Endothelial cell (in vitro differentiated cells): ENCODE data around the gene GAB4. TPM values are rescaled to one million over a fixed set of nuclear protein-coding genes. Genes with fewer than 3 reads are reported as not detected.

ENCODE experiments used
- DNase-seq: peaks from one replicate; pipeline ENCODE4 v3.0.0; 2021; ENCODE audit warnings: low spot score
- H3K27ac Mint-ChIP-seq: one replicate; pipeline ENCODE4 v1.8.0; 2021; ENCODE audit warnings: mixed read lengths, inconsistent platforms; ENCODE audit not compliant: unreplicated experiment
- H3K27me3 Mint-ChIP-seq: one replicate; pipeline ENCODE4 v1.8.0; 2021; ENCODE audit warnings: mild to moderate bottlenecking, moderate library complexity, mixed read lengths, inconsistent platforms; ENCODE audit not compliant: unreplicated experiment
- H3K36me3 Mint-ChIP-seq: one replicate; pipeline ENCODE4 v1.8.0; 2021; ENCODE audit warnings: mild to moderate bottlenecking, low read depth, mixed read lengths, inconsistent platforms; ENCODE audit not compliant: unreplicated experiment
- H3K4me1 Mint-ChIP-seq: one replicate; pipeline ENCODE4 v1.8.0; 2021; ENCODE audit warnings: mild to moderate bottlenecking, mixed read lengths, inconsistent platforms; ENCODE audit not compliant: unreplicated experiment
- H3K4me3 Mint-ChIP-seq: one replicate; pipeline ENCODE4 v1.8.0; 2021; ENCODE audit warnings: mild to moderate bottlenecking, mixed read lengths, inconsistent platforms; ENCODE audit not compliant: unreplicated experiment
- H3K9me3 Mint-ChIP-seq: one replicate; pipeline ENCODE4 v1.8.0; 2021; ENCODE audit warnings: mixed read lengths, inconsistent platforms; ENCODE audit not compliant: unreplicated experiment
- total RNA-seq: library from RNA; stranded (reverse); fragmentation: NEBNext Ultra II Directional; extraction: Animal tissue kit (Norgen Biotek cat#: 25700); gene quantifications from one replicate; pipeline ENCODE4 v1.2.1, GENCODE V29; 2021; ENCODE audit not compliant: unreplicated experiment
- TF ChIP-seq, protein P1 (sequence below): fragments of 200-600 bp; sonication (generic); IDR thresholded peaks from one replicate; pipeline ENCODE4 v1.5.0; 2021; ENCODE audit warnings: antibody characterized with exemption; ENCODE audit not compliant: unreplicated experiment

GAB4 gene
- total RNA-seq, 1 donor from 2014 or later: 0.36 TPM

DNA sequence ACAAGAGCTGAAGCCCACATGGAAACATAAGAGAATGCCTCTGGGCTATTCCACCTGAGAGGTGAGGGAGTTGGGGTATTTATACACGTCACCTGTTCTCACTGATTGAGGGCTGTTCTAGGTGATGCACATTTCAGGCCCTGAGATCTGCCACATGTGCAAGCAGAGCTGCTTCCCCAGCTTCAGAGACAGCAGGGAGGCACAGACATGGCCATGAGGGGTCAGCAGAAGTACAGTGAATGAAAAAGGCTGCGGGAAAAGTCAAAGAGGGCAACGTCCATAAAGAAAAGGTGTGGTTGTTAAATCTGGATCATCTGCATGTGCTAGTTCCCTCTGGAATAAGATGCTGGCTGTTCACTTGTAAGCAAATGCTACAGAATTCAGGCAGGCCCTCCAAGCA lies 75.4 kb downstream of the GAB4 start:
- Mint-ChIP-seq H3K27me3 (peaks cover 2% of the 10 kb centered on the region), H3K27ac (no peak overlapping the region), H3K4me3 (no peak overlapping the region), H3K4me1 (peaks cover 16% of the 10 kb centered on the region), H3K36me3 (peaks cover 4% of the 10 kb centered on the region), H3K9me3 (peaks cover 19% of the 10 kb centered on the region)
- DNase-seq: no peak
- TF ChIP-seq, protein P1, sequence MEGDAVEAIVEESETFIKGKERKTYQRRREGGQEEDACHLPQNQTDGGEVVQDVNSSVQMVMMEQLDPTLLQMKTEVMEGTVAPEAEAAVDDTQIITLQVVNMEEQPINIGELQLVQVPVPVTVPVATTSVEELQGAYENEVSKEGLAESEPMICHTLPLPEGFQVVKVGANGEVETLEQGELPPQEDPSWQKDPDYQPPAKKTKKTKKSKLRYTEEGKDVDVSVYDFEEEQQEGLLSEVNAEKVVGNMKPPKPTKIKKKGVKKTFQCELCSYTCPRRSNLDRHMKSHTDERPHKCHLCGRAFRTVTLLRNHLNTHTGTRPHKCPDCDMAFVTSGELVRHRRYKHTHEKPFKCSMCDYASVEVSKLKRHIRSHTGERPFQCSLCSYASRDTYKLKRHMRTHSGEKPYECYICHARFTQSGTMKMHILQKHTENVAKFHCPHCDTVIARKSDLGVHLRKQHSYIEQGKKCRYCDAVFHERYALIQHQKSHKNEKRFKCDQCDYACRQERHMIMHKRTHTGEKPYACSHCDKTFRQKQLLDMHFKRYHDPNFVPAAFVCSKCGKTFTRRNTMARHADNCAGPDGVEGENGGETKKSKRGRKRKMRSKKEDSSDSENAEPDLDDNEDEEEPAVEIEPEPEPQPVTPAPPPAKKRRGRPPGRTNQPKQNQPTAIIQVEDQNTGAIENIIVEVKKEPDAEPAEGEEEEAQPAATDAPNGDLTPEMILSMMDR: no peak

DNA sequence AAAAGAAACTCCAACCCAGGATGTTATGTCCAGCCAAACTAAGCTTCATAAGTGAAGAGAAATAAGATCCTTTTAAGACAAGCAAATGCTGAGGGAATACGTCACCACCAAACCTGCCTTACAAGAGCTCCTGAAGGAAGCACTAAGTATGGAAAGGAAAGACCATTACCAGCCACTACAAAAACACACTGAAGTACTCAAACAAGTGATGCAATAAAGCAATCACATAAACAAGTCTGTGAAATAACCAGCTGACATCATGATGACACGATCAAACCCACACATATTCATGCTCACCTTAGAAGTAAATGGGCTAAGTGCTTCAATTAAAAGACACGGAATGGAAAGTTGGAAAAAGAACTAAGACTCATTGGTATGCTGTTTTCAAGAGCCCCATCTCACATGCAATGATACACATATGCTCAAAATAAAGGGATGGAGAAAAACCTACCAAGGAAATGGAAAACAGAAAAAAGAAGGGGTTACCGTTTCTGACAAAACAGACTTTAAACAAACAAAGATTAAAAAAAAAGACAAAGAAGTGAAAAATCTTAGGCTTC lies 82.5 kb downstream of the GAB4 start:
- Mint-ChIP-seq H3K36me3 (no peaks in the 10 kb centered on the region), H3K4me1 (peaks cover 44% of the 10 kb centered on the region), H3K9me3 (peaks cover 25% of the 10 kb centered on the region), H3K27me3 (peaks cover 2% of the 10 kb centered on the region), H3K4me3 (no peak overlapping the region), H3K27ac (no peak overlapping the region)
- no peak for DNase-seq
- TF ChIP-seq, protein P1: no peak

DNA sequence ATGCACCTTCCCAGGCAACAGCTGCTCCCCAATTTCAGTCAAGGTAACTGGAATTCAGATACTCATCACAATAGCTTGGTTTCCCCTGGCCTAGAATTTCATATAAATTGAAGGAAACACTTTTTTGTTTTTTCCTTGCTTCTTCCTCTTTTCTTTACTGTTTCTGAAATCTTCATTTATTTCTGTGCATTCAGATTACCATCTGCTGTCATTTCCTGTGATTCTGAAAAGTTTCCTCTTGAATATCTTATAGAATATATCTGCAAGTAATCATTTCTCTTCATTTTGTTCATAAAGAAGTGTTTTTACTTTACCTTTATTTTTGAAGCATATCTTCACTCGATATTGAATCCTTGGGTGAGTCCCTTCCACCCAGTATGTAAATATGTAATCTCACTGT lies 85.3 kb downstream of the GAB4 start:
- TF ChIP-seq, protein P1: no peak
- Mint-ChIP-seq H3K27me3 (peaks cover 3% of the 10 kb centered on the region), H3K4me3 (no peak overlapping the region), H3K4me1 (peaks cover 28% of the 10 kb centered on the region), H3K36me3 (no peaks in the 10 kb centered on the region), H3K9me3 (peaks cover 15% of the 10 kb centered on the region), H3K27ac (peak overlapping the region; percentile 12)
- no peak for DNase-seq

DNA sequence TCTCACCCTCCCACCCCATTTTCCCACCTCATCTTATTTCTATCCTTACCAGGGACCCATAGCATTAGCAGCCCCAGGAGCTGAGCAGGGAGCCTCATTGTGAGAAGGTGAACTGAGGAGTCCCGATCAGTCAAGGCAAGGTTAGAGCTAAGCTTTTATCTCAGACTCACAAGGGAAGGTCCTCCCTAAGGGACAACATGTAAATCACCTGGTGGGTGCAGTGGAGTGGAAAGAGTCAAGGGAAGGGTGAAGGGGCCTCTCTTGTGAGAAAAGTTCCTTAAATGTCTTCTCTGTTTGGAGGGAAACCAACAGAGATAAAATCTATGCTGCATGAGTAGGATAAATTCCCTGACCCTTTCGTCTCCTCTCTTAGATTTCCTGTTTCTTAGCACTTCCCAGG lies 85.9 kb downstream of the GAB4 start:
- TF ChIP-seq, protein P1: no peak
- H3K27me3 Mint-ChIP-seq: peaks cover 5% of the 10 kb centered on the region
- peak overlapping the region; percentile 10 for H3K4me3 Mint-ChIP-seq
- H3K9me3 Mint-ChIP-seq: peaks cover 14% of the 10 kb centered on the region
- H3K27ac Mint-ChIP-seq: peak overlapping the region; percentile 12
- no peaks in the 10 kb centered on the region for H3K36me3 Mint-ChIP-seq
- H3K4me1 Mint-ChIP-seq: peaks cover 32% of the 10 kb centered on the region
- no peak for DNase-seq

DNA sequence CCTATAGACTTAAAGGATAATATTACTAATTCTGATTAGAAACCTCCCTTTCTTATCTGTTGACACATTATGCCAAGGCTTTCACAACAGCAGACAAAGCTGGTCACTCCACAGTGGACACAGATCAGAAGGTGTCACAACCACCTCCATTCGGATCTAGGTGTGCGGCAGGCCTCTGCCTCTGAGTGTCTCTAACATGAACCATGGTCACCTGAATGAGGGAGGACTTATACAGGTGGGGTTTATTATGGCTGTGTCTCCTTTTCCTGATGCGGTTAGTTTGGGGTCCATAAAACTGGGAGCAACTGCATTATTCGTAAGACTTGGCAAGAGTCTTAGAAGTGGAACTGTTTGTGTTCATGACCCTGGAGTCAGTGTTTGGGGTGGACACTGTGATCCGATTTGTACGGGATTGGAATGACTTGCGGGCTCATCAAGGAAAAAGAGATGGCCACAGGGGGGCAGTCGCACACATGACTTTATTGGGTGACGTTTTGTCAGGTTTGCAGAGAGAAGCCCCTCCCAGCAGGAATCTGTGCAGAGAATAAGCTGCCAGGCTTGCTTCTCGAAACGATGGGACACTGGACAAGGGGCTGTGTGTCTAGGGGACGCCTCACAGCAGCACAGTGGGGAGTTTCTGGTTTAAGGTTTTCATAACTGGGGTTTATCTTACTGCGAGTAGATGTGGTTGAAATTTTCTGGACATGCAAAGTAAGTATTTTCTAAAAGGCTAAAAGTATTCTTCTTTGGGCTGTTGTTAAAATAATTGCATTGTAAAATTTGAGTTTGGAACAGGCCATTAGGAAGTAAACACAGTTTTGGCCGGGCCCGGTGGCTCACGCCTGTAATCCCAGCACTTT lies 90.6 kb downstream of the GAB4 start:
- H3K36me3 Mint-ChIP-seq: peaks cover 4% of the 10 kb centered on the region
- TF ChIP-seq, protein P1: peak; percentile 62
- peaks cover 4% of the 10 kb centered on the region for H3K9me3 Mint-ChIP-seq
- no peak overlapping the region for H3K4me3 Mint-ChIP-seq
- no peak overlapping the region for H3K27ac Mint-ChIP-seq
- peaks cover 3% of the 10 kb centered on the region for H3K27me3 Mint-ChIP-seq
- peaks cover 15% of the 10 kb centered on the region for H3K4me1 Mint-ChIP-seq
- peak; percentile 64 for DNase-seq
